Small intestine (tissue), 7 donors: ENCODE results near the gene EXOC3L2. TPM values are rescaled to one million over a fixed set of nuclear protein-coding genes. Genes with fewer than 3 reads are reported as not detected.
A peak's percentile ranks its signal among the peaks of the same experiment; 100 is the strongest.

Experiments
- DNase-seq, 2 donors: peaks; one replicate each; pipeline versions ENCODE4 v3.0.0 to v3.0.0-alpha.2; 2013
- FAIRE-seq: peaks from 2 replicates; lab custom pipeline; 2012; peaks lifted over from hg19 to GRCh38; lab: Jason Lieb, UNC
- H3K27ac ChIP-seq, 3 donors: one replicate each; pipeline ENCODE4 v1.5.1; 2013; ENCODE audit warnings: low read length in 2 of 3, mild to moderate bottlenecking in 2 of 3, control low read depth in 1 of 3, inconsistent platforms in 1 of 3, low read depth in 1 of 3, moderate library complexity in 1 of 3
- H3K27me3 ChIP-seq, 3 donors: one replicate each; pipeline ENCODE4 v1.6.1; 2013; ENCODE audit warnings: low read length in 3 of 3, inconsistent platforms in 1 of 3; ENCODE audit not compliant: control insufficient read depth in 3 of 3, insufficient read depth in 3 of 3
- H3K36me3 ChIP-seq, 3 donors: one replicate each; pipeline ENCODE4 v1.6.1; 2013; ENCODE audit warnings: low read length in 3 of 3, inconsistent platforms in 1 of 3, low read depth in 1 of 3, mild to moderate bottlenecking in 1 of 3, moderate library complexity in 1 of 3; ENCODE audit not compliant: control insufficient read depth in 3 of 3, insufficient read depth in 2 of 3
- H3K4me1 ChIP-seq, 3 donors: one replicate each; pipeline ENCODE4 v1.6.1; 2013; ENCODE audit warnings: low read length in 2 of 3, inconsistent platforms in 1 of 3, low read depth in 1 of 3, mild to moderate bottlenecking in 1 of 3, moderate library complexity in 1 of 3; ENCODE audit not compliant: control insufficient read depth in 3 of 3, insufficient read depth in 2 of 3
- H3K4me3 ChIP-seq, 3 donors: one replicate each; pipeline ENCODE4 v1.5.1; 2013; ENCODE audit warnings: low read length in 3 of 3, control low read depth in 1 of 3, inconsistent platforms in 1 of 3, low read depth in 1 of 3, mild to moderate bottlenecking in 1 of 3, moderate library complexity in 1 of 3
- H3K9me3 ChIP-seq, 2 donors: one replicate each; pipeline ENCODE4 v1.6.1; 2013; ENCODE audit warnings: low read depth in 1 of 2, low read length in 1 of 2; ENCODE audit not compliant: control insufficient read depth in 2 of 2, insufficient read depth in 1 of 2
- WGBS, 3 donors: extraction: QIAGEN DNeasy Blood & Tissue Kit; methylation state at CpG; one replicate each; pipeline ENCODE4 v1.1.7; 2013; 5-methylcytosine and 5-hydroxymethylcytosine counted together
- polyA plus RNA-seq, 4 donors: library from polyadenylated mRNA; stranded (reverse) in 3 of 4; unstranded in 1 of 4; fragments of 200-250 nt in 3 of 4; fragments of 120-200 nt in 1 of 4; gene quantifications; one replicate each; pipeline versions ENCODE4 v1.2.1 to v1.2.3, GENCODE V29; 2013
- donor health status: healthy with polysubstance abuse.
- donor health status: control.
- donor health status: control.
- donor health status: Bipolar disorder and iron deficiency.
- donor health status: healthy.

The EXOC3L2 gene
- polyA plus RNA-seq, 4 donors, result 0.22 to 2.7 (median 2.1) TPM

GRCh38 chr19:45171211-45171623 is 74.0 kb downstream of the EXOC3L2 start:
- WGBS, 3 donors, result 33 to 35% (median 33%) methylated on average over 7 of the region's 7 CpGs

GRCh38 chr19:45170146-45171106 is 74.8 kb downstream of the EXOC3L2 start:
- peaks cover 0 to 16% (median 0%) of the 10 kb centered on the region in 3 donors for H3K36me3 ChIP-seq
- DNase-seq (no peak), FAIRE-seq (no peak)
- no peak overlapping the region for H3K27ac ChIP-seq
- H3K27me3 ChIP-seq, result no peaks in the 10 kb centered on the region
- 80 to 92% (median 81%) methylated on average over 19 to 21 of the region's 21 CpGs for WGBS, 3 donors
- H3K4me3 ChIP-seq, result no peak overlapping the region
- peaks cover 0 to 3% (median 0%) of the 10 kb centered on the region in 3 donors for H3K4me1 ChIP-seq
- no peaks in the 10 kb centered on the region for H3K9me3 ChIP-seq

More at GRCh38 chr19:45171211-45171623, 74.0 kb downstream of the EXOC3L2 start:
- DNase-seq (peak in 1 of 2 donors; percentile 37), FAIRE-seq (no peak)
- H3K9me3 ChIP-seq, result no peaks in the 10 kb centered on the region
- H3K27ac ChIP-seq, result peak overlapping the region in 1 of 3 donors; percentile 64
- H3K36me3 ChIP-seq, result peaks cover 0 to 16% (median 0%) of the 10 kb centered on the region in 3 donors
- H3K27me3 ChIP-seq, result no peaks in the 10 kb centered on the region
- no peak overlapping the region for H3K4me3 ChIP-seq
- H3K4me1 ChIP-seq, result peaks cover 0 to 3% (median 0%) of the 10 kb centered on the region in 3 donors

DNA sequence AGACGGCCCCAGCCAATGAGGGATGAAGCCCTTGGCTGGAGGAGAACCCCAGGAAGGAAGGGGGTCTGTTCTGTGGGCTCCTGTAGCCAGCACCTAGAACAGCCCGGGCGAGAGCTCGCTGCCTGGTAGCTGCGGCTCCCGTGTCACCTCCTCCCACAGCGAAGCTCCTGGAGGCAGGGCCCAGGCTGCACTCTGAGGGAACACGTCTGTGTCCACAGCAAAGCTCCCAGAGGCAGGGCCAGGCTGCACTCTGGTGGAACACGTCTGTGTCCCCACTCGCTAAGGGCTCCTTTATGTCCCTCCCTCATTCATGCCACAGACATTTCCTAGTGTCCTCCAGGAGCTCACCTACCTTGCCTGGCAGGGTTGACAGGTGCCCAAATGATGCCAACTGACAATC is 75.6 kb downstream of the EXOC3L2 start:
- no peak overlapping the region for H3K27ac ChIP-seq
- 93 to 97% (median 94%) methylated on average over 8 to 10 of the region's 10 CpGs for WGBS, 3 donors
- H3K4me3 ChIP-seq, result no peak overlapping the region
- peaks cover 0 to 16% (median 0%) of the 10 kb centered on the region in 3 donors for H3K36me3 ChIP-seq
- no peaks in the 10 kb centered on the region for H3K9me3 ChIP-seq
- no peak for FAIRE-seq
- H3K27me3 ChIP-seq, result no peaks in the 10 kb centered on the region
- peaks cover 0 to 3% (median 0%) of the 10 kb centered on the region in 3 donors for H3K4me1 ChIP-seq
- no peak for DNase-seq

DNA sequence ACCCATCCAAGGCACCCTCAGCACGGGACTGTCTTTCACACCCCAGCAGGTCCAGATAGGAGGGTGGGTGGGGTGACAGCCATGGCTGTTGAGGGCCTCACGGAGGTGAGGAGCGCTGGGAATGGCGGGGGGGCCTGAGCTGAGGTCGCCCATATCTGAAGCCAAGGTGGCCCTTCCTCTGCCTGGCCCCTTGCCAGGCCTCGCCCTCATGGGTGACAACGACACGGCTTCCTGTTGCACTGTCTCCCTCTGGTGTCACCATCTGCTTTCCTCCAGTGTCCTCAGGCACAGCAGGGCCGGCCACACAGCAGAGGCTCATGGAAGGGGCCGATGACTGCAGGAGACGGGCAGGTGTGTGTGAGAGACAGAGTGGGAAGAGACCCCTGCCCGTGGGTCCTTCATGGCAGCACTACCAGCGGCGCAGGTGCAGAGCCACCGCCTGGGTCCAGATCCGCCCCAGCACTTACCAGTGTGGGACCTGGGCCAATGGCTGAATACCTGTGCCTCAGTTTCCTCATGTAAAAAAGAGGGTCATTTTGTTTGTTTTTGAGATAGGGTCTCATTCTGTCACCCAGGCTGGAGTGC is 76.3 kb downstream of the EXOC3L2 start:
- DNase-seq, result peak in 1 of 2 donors; percentile 51
- peaks cover 0 to 13% (median 0%) of the 10 kb centered on the region in 3 donors for H3K36me3 ChIP-seq
- no peaks in the 10 kb centered on the region for H3K9me3 ChIP-seq
- WGBS, 3 donors, result 66 to 79% (median 74%) methylated on average over 16 of the region's 16 CpGs
- no peak for FAIRE-seq
- H3K27me3 ChIP-seq, result no peaks in the 10 kb centered on the region
- no peak overlapping the region for H3K27ac ChIP-seq
- H3K4me3 ChIP-seq, result no peak overlapping the region
- peaks cover 0 to 3% (median 0%) of the 10 kb centered on the region in 3 donors for H3K4me1 ChIP-seq

GRCh38 chr19:45166723-45167252 is 78.4 kb downstream of the EXOC3L2 start:
- Histone ChIP-seq H3K9me3 (no peaks in the 10 kb centered on the region), H3K4me3 (no peak overlapping the region), H3K27ac (no peak overlapping the region), H3K36me3 (peaks cover 0 to 16% (median 0%) of the 10 kb centered on the region in 3 donors), H3K4me1 (no peaks in the 10 kb centered on the region), H3K27me3 (peaks cover 0 to under 1% (median 0%) of the 10 kb centered on the region in 3 donors)
- DNase-seq (no peak), FAIRE-seq (no peak)
- 66 to 88% (median 74%) methylated on average over 14 of the region's 14 CpGs for WGBS, 3 donors

DNA sequence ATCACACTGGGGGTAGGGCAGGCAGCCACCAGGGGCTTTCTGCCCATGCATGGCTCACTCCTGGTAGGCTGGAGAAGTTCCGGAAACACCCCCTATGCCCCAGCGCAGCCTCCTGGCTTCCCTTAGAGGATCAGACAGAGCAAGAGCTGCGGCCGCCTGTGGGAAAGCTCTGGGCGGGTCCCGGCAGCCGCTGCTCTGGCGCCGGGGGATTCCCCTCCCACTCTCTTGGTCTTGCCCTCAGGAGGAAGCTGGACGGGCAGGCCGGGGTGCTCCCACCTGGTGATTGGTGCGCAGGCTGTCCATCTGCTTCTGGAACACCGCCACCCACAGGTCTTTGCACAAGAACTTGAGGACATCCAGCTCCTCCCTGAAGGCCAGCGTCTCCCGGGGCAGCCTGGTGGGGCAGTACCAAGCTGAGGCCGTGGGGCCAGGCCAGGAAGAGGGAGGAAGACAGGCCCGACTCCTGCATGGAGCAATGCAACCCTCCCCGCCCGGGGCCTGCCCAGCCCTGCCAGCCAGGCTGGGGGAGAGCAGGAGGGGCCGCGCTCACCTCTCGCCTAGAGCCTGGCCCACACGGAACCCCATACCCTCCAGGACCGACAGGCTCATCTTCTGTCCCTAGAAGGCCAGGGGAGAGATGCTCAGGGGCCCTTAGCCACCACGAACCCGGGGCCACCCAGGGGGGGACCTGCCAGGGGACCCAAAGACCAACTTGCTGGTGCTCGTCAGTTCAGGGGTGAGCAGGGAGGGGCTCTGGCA is 80.5 kb downstream of the EXOC3L2 start:
- peaks cover 0 to 10% (median 2%) of the 10 kb centered on the region in 3 donors for H3K27me3 ChIP-seq
- DNase-seq (peak; percentile 53 to 62), FAIRE-seq (no peak)
- no peak overlapping the region for H3K27ac ChIP-seq
- peaks cover 0 to 6% (median 0%) of the 10 kb centered on the region in 3 donors for H3K36me3 ChIP-seq
- WGBS, 3 donors, result 22 to 32% (median 28%) methylated on average over 20 to 27 of the region's 27 CpGs
- no peak overlapping the region for H3K4me3 ChIP-seq
- no peaks in the 10 kb centered on the region for H3K9me3 ChIP-seq
- H3K4me1 ChIP-seq, result peaks cover 0 to 11% (median 0%) of the 10 kb centered on the region in 3 donors

- Histone ChIP-seq H3K27me3 (peaks cover 0 to 10% (median 2%) of the 10 kb centered on the region in 3 donors), H3K9me3 (no peaks in the 10 kb centered on the region), H3K4me1 (peaks cover 0 to 11% (median 0%) of the 10 kb centered on the region in 3 donors), H3K4me3 (no peak overlapping the region), H3K27ac (no peak overlapping the region), H3K36me3 (peaks cover 0 to 4% (median 0%) of the 10 kb centered on the region in 3 donors)
- no peak for DNase-seq
- WGBS, 3 donors, result 73 to 80% (median 77%) methylated on average over 15 of the region's 15 CpGs
- no peak for FAIRE-seq
Measured at GRCh38 chr19:45163751-45164460, 81.3 kb downstream of the EXOC3L2 start.
